Astrocyte of the cerebellum (primary cell): ENCODE measurements around the gene NDUFV1.
"Not testable (repeated sequence)": the region's sequence is repeated elsewhere in the genome, so short reads cannot be mapped to it uniquely, and the experiment has no call there.

Source experiments
- DNase-seq: peaks from one replicate; pipeline ENCODE4 v3.0.0-alpha.2; 2011; ENCODE audit warnings: low read depth
- H3K4me3 ChIP-seq: 2 replicates; pipeline ENCODE4 v1.5.1; 2011; ENCODE audit warnings: mild to moderate bottlenecking, low read depth, low read length, moderate library complexity
- in situ Hi-C: cut with HindIII; loops from 2 replicates; pipeline ENCODE4 v1.10.0; 2017; ENCODE audit warnings: low sequenced_read_pairs
- TF ChIP-seq, protein P1 (sequence below): IDR thresholded peaks from 2 replicates; pipeline ENCODE4 v1.5.1; 2012; ENCODE audit warnings: low read length, low read depth, moderate library complexity, mild to moderate bottlenecking; ENCODE audit errors: missing control alignments

Gene NDUFV1

DNA sequence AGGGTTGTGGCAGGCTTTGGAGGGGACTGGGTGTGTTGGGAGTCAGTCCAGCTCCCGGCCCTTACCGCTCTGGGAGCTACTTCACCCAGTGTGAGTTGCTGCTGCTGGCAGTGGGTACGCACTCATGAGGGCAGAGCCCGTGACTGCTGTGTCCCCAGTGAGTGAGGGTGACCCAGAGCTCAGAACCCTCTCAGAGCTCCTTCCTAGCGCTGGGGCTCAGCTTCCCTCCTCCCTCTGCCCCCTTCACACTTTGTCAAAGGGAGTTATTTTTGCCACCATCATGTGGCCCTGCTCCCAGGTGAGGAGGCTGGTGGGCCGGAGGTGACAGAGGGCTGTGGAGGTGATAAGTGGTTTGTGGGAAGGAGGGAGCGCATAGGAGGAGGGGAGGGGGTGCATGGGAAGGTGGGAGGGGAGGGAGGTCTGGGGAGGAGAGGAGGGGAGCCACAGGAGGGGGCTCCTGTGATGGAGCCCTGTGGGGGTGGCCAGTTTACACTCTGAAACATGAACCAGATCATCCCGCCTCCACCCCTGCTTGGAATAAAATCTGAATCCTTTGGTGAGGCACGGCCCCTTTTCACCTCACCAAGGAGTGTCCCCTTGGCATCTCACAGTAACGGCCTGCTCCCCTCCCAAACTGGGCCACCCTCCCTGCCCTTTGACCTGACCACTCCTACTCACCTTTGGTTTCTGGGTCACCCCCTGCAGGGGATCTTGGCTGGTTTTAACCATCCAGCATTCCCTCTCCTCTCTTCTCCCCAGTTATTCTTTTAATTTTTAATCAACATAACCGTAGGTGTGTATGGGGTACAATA is 9.9 kb downstream of the NDUFV1 start:
- no peak overlapping the region for H3K4me3 ChIP-seq
- TF ChIP-seq, protein P1, sequence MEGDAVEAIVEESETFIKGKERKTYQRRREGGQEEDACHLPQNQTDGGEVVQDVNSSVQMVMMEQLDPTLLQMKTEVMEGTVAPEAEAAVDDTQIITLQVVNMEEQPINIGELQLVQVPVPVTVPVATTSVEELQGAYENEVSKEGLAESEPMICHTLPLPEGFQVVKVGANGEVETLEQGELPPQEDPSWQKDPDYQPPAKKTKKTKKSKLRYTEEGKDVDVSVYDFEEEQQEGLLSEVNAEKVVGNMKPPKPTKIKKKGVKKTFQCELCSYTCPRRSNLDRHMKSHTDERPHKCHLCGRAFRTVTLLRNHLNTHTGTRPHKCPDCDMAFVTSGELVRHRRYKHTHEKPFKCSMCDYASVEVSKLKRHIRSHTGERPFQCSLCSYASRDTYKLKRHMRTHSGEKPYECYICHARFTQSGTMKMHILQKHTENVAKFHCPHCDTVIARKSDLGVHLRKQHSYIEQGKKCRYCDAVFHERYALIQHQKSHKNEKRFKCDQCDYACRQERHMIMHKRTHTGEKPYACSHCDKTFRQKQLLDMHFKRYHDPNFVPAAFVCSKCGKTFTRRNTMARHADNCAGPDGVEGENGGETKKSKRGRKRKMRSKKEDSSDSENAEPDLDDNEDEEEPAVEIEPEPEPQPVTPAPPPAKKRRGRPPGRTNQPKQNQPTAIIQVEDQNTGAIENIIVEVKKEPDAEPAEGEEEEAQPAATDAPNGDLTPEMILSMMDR: no peak
- in situ Hi-C loops: no loop called here
- no peak for DNase-seq

DNA sequence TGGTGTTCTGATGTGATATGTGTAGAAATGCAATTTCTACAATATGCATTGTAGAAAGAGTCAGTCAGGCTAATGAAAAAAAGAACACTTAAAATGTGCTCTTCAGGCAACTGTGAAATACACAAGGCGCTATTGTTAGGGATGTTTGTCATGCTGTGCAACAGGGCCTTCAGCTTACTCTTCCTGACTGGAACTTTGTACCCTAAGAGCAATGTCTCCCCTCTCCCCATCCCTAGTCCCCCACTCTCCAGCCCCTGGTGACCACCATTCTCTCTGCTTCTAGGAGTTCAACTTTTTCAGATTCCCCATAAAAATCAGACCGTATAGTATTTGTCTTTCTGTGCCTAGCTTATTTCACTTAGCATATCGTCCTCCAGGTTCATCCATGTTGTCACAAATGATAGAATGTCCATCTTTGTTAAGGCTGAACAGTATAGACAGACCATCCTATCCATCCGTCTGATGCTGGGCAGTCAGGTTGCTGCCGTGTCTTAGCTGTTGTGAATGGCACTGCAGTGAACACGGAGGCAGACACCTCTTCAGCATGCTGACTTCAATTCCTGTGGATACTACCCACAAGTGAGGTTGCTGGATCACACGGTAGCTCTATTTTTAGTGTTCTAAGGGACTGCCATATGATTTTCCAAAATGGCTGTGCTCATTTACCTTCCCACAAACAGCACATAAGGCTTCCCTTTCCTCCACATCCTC is 10.7 kb downstream of the NDUFV1 start:
- TF ChIP-seq, protein P1: no peak
- H3K4me3 ChIP-seq: no peak overlapping the region
- in situ Hi-C loops: no loop called here
- DNase-seq: no peak

DNA sequence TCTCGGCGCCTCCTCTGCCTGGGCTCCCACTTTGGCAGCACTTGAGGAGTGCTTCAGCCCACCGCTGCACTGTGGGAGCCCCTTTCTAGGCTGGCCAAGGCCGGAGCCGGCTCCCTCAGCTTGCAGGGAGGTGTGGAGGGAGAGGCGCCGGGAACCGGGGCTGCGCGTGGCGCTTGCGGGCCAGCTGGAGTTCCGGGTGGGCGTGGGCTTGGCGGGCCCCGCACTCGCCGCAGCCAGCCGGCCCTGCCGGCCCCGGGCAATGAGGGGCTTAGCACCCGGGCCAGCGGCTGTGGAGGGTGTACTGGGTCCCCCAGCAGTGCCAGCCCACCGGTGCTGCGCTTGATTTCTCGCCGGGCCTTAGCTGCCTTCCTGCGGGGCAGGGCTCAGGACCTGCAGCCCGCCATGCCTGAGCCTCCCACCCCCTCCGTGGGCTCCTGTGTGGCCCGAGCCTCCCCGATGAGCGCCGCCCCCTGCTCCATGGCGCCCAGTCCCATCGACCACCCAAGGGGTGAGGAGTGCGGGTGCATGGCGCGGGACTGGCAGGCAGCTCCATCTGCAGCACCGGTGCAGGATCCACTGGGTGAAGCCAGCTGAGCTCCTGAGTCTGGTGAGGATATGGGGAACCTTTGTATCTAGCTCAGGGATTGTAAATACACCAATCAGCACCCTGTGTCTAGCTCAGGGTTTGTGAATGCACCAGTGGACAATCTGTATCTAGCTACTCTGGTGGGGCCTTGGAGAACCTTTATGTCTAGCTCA is 12.3 kb downstream of the NDUFV1 start:
- H3K4me3 ChIP-seq, DNase-seq, in situ Hi-C loops: not testable (repeated sequence)

DNA sequence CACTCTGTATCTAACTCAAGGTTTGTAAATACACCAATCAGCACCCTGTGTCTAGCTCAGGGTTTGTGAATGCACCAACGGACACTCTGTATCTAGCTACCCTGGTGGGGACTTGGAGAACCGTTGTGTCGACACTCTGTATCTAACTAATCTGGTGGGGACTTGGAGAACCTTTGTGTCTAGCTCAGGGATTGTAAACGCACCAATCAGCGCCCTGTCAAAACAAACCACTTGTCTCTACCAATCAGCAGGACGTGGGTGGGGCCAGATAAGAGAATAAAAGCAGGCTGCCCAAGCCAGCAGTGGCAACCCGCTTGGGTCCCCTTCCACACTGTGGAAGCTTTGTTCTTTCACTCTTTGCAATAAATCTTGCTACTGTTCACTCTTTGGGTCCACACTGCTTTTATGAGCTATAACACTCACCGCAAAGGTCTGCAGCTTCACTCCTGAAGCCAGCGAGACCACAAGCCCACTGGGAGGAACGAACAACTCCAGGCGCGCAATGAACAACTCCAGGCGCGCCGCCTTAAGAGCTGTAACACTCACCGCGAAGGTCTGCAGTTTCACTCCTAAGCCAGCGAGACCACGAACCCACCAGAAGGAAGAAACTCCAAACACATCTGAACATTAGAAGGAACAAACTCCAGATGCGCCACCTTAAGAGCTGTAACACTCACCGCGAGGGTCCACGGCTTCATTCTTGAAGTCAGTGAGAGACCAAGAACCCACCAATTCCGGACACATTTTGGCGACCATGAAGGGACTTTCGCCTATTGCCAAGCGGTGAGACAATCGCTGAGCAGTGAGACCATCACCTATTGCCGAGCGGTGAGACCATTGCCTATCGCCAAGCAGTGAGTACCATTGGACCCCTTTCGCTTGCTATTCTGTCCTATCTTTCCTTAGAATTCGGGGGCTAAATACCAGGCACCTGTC is 13.2 kb downstream of the NDUFV1 start:
- DNase-seq, in situ Hi-C loops, H3K4me3 ChIP-seq: not testable (repeated sequence)

DNA sequence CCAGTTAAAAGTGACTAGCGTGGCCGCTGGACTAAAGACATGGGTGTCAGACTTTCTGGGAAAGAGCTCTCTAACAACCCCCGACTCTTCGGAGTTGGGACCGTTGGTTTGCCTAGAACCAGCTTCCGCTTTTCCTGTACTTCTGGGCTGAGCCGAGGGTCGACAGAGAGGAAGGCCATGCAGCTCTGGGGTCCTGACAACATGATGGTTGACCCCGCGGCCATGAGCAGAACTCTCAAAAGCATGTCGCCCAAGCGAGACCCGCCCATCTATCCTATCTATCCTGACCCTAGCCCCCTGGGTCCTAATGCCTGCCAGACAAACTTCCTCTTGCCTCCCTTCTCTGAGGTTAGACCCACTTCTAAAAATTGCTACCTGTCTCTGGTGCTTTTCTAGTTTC is 13.9 kb downstream of the NDUFV1 start:
- H3K4me3 ChIP-seq, in situ Hi-C loops, DNase-seq: not testable (repeated sequence)

DNA sequence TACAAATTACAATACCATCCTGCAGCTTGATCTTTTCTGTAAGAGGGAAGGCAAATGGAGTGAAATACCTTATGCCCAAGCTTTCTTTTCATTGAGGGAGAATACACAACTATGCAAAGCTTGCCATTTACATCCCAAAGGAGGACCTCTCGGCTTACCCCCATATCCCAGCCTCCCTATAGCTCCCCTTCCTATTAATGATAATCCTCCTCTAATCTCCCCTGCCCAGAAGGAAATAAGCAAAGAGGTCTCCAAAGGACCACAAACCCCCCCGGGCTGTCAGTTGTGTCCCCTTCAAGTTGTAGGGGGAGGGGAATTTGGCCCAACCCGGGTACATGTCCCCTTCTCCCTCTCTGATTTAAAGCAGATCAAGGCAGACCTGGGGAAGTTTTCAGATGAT is 15.2 kb downstream of the NDUFV1 start:
- DNase-seq, in situ Hi-C loops, H3K4me3 ChIP-seq: not testable (repeated sequence)

DNA sequence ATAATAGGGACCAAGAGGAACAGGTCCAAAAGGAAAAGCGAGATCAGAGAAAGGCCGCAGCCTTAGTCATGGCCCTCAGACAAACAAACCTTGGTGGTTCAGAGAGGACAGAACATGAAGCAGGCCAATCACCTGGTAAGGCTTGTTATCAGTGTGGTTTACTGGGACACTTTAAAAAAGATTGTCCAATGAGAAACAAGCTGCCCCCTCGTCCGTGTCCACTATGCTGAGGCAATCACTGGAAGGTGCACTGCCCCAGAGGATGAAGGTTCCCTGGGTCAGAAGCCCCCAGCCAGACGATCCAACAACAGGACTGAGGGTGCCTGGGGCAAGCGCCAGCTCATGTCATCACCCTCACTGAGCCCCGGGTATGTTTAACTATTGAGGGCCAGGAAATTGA is 16.2 kb downstream of the NDUFV1 start:
- H3K4me3 ChIP-seq, DNase-seq, in situ Hi-C loops: not testable (repeated sequence)

DNA sequence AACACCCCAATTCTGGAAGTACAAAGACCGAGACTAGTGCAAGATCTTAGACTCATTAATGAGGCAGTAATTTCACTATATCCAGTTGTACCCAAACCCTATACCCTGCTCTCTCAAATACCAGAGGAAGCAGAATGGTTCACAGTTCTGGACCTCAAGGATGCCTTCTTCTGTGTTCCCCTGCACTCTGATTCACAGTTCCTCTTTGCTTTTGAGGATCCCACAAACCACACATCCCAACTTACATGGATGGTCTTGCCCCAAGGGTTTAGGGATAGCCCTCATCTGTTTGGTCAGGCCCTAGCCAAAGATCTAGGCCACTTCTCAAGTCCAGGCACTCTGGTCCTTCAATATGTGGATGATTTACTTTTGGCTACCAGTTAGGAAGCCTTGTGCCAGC is 17.1 kb downstream of the NDUFV1 start:
- H3K4me3 ChIP-seq, DNase-seq, in situ Hi-C loops: not testable (repeated sequence)

DNA sequence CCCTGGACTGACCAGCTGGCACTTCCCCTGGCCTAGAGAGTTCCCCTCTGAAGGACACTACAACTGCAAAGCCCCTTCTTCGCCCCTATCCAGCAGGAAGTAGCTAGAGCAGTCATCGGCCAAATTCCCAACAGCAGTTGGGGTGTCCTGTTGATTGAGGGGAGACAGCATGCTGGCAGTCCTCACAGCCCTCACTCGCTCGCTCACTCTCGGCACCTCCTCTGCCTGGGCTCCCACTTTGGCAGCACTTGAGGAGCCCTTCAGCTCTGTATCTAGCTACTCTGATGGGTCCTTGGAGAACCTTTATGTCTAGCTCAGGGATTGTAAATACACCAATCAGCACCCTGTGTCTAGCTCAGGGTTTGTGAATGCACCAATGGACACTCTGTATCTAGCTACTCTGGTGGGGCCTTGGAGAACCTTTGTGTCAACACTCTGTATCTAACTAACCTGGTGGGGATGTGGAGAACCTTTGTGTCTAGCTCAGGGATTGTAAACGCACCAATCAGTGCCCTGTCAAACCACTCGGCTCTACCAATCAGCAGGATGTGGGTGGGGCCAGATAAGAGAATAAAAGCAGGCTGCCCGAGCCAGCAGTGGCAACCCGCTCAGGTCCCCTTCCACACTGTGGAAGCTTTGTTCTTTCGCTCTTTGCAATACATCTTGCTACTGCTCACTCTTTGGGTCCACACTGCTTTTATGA is 19.5 kb downstream of the NDUFV1 start:
- in situ Hi-C loops, H3K4me3 ChIP-seq, DNase-seq: not testable (repeated sequence)
